Keratinocyte (primary cell): ENCODE measurements around the gene CFAP20DC. TPM values are rescaled to one million over a fixed set of nuclear protein-coding genes. Genes with fewer than 3 reads are reported as not detected.

ENCODE experiments used
- DNase-seq: peaks from one replicate; pipeline ENCODE4 v3.0.0-alpha.2; 2011; ENCODE audit warnings: low read depth, missing footprints, low spot score
- FAIRE-seq: peaks from 2 replicates; lab custom pipeline; 2011; peaks lifted over from hg19 to GRCh38; lab: Jason Lieb, UNC
- H2AFZ ChIP-seq: 2 replicates; pipeline ENCODE4 v1.6.0; 2012; ENCODE audit warnings: low read length, control low read depth, inconsistent platforms; ENCODE audit not compliant: control insufficient read depth
- H3K27ac ChIP-seq: 2 replicates; pipeline ENCODE4 v1.5.1; 2011; ENCODE audit warnings: low read length; ENCODE audit not compliant: control insufficient read depth, insufficient read depth
- H3K27me3 ChIP-seq: 3 replicates; pipeline ENCODE4 v1.6.0; 2011; ENCODE audit warnings: low read length; ENCODE audit not compliant: control insufficient read depth, insufficient read depth; ENCODE audit errors: extremely low read depth
- H3K36me3 ChIP-seq, 2 experiments: 2 replicates in 1 of 2; 3 replicates in 1 of 2; pipeline ENCODE4 v1.5.1; 2011; ENCODE audit warnings: low read length in 2 of 2, mild to moderate bottlenecking in 1 of 2; ENCODE audit not compliant: control insufficient read depth in 2 of 2, insufficient read depth in 2 of 2; ENCODE audit errors: extremely low read depth in 1 of 2
- H3K4me1 ChIP-seq: 3 replicates; pipeline ENCODE4 v1.5.1; 2011; ENCODE audit warnings: low read length; ENCODE audit not compliant: control insufficient read depth, insufficient read depth; ENCODE audit errors: extremely low read depth
- H3K4me2 ChIP-seq: 3 replicates; pipeline ENCODE4 v1.6.0; 2011; ENCODE audit warnings: low read depth, low read length; ENCODE audit not compliant: control insufficient read depth, insufficient read depth; ENCODE audit errors: extremely low read depth
- H3K4me3 ChIP-seq, 3 experiments: fragments of 200-600 bp in 1 of 3; sonication (generic) in 1 of 3; 2 replicates in 2 of 3; 3 replicates in 1 of 3; pipeline ENCODE4 v1.5.1; 2011 to 2016; ENCODE audit warnings: low read length in 3 of 3, mild to moderate bottlenecking in 3 of 3, control low read depth in 2 of 3, inconsistent platforms in 1 of 3, low read depth in 1 of 3, mixed read lengths in 1 of 3, mixed run types in 1 of 3, moderate library complexity in 1 of 3; ENCODE audit not compliant: control insufficient read depth in 2 of 3, insufficient read depth in 2 of 3; ENCODE audit errors: extremely low read depth in 1 of 3
- H3K79me2 ChIP-seq: 2 replicates; pipeline ENCODE4 v1.6.0; 2012; ENCODE audit warnings: low read length; ENCODE audit not compliant: control insufficient read depth, insufficient read depth
- H3K9ac ChIP-seq: 3 replicates; pipeline ENCODE4 v1.6.0; 2011; ENCODE audit warnings: low read length; ENCODE audit not compliant: control insufficient read depth, insufficient read depth; ENCODE audit errors: extremely low read depth
- H3K9me1 ChIP-seq: 3 replicates; pipeline ENCODE4 v1.6.0; 2011; ENCODE audit warnings: low read length; ENCODE audit not compliant: control insufficient read depth, insufficient read depth; ENCODE audit errors: extremely low read depth
- H3K9me3 ChIP-seq: 2 replicates; pipeline ENCODE4 v1.5.1; 2012; ENCODE audit warnings: low read depth, low read length; ENCODE audit not compliant: control insufficient read depth
- H4K20me1 ChIP-seq: 3 replicates; pipeline ENCODE4 v1.6.0; 2011; ENCODE audit warnings: low read length; ENCODE audit not compliant: control insufficient read depth, insufficient read depth; ENCODE audit errors: extremely low read depth
- EZH2 ChIP-seq: IDR thresholded peaks from one replicate; pipeline ENCODE4 v1.6.1; 2012; ENCODE audit warnings: inconsistent platforms, mild to moderate bottlenecking, low read length, moderate library complexity
- dilution Hi-C: fragments of 300-500 bp; cut with MboI; formaldehyde crosslinking; loops from one replicate; pipeline ENCODE4 v1.7.0; 2020; ENCODE audit warnings: low sequenced_read_pairs; ENCODE audit not compliant: extremely low pct_ligation_motif_present
- polyA plus RNA-seq, 5 experiments: library from polyadenylated mRNA; depleted of rRNA in 3 of 5; stranded (reverse) in 3 of 5; stranded (forward) in 1 of 5; unstranded in 1 of 5; fragments of >200 nt; gene quantifications; 1 replicate in 1 of 5; 2 replicates in 3 of 5; 3 replicates in 1 of 5; pipeline versions ENCODE4 v1.2.1 to v1.2.3, GENCODE V29; 2011 to 2012; ENCODE audit warnings: missing spikeins in 2 of 5, low read depth in 1 of 5, low replicate concordance in 1 of 5
- TF ChIP-seq, protein P1 (sequence below), 3 experiments: IDR thresholded peaks in 1 of 3; conservative IDR thresholded peaks in 1 of 3; optimal IDR thresholded peaks in 1 of 3; 2 replicates in 2 of 3; 3 replicates in 1 of 3; pipeline versions ENCODE3 to v1.5.1; 2011; ENCODE audit warnings: low read length in 3 of 3, mild to moderate bottlenecking in 3 of 3, moderate library complexity in 2 of 3, control low read depth in 1 of 3, inconsistent platforms in 1 of 3; ENCODE audit not compliant: insufficient read depth in 2 of 3; ENCODE audit errors: extremely low read depth in 1 of 3

Gene CFAP20DC
- polyA plus RNA-seq, 1 donor (not counting 4 experiments of a cell fraction or from before 2014, with no cell fraction given) = 6.3 TPM

GRCh38 chr3:58948018-58948417 is 101.8 kb downstream of the CFAP20DC start:
- no peaks in the 10 kb centered on the region for H3K27me3 ChIP-seq
- dilution Hi-C loops = no loop called here

GRCh38 chr3:58946875-58947274 is 103.0 kb downstream of the CFAP20DC start:
- no peak for FAIRE-seq
- no peaks in the 10 kb centered on the region for H3K4me1 ChIP-seq
- dilution Hi-C loops = no loop called here
- no peak for DNase-seq
- no peaks in the 10 kb centered on the region for H4K20me1 ChIP-seq
- H3K4me3 ChIP-seq = no peak overlapping the region
- no peaks in the 10 kb centered on the region for H3K36me3 ChIP-seq
- no peaks in the 10 kb centered on the region for H3K79me2 ChIP-seq
- no peak overlapping the region for H3K27ac ChIP-seq
- H3K4me2 ChIP-seq = no peak overlapping the region
- no peak overlapping the region for H2AFZ ChIP-seq
- H3K27me3 ChIP-seq = no peaks in the 10 kb centered on the region
- TF ChIP-seq, protein P1, sequence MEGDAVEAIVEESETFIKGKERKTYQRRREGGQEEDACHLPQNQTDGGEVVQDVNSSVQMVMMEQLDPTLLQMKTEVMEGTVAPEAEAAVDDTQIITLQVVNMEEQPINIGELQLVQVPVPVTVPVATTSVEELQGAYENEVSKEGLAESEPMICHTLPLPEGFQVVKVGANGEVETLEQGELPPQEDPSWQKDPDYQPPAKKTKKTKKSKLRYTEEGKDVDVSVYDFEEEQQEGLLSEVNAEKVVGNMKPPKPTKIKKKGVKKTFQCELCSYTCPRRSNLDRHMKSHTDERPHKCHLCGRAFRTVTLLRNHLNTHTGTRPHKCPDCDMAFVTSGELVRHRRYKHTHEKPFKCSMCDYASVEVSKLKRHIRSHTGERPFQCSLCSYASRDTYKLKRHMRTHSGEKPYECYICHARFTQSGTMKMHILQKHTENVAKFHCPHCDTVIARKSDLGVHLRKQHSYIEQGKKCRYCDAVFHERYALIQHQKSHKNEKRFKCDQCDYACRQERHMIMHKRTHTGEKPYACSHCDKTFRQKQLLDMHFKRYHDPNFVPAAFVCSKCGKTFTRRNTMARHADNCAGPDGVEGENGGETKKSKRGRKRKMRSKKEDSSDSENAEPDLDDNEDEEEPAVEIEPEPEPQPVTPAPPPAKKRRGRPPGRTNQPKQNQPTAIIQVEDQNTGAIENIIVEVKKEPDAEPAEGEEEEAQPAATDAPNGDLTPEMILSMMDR (optimal IDR thresholded peaks at IDR 0.05 in 1 of 3, IDR thresholded peaks at IDR 0.05 in 1 of 3, conservative IDR thresholded peaks at IDR 0.05 in 1 of 3; ENCODE audit: extremely low read depth in 1 of 3, insufficient read depth in 2 of 3, low read length in 3 of 3) = no peak
- no peak overlapping the region for H3K9ac ChIP-seq
- no peaks in the 10 kb centered on the region for H3K9me1 ChIP-seq
- H3K9me3 ChIP-seq = no peaks in the 10 kb centered on the region

More at GRCh38 chr3:58948018-58948417, 101.8 kb downstream of the CFAP20DC start:
- Histone ChIP-seq H4K20me1 (no peaks in the 10 kb centered on the region), H3K36me3 (no peaks in the 10 kb centered on the region), H3K9ac (no peak overlapping the region), H2AFZ (no peak overlapping the region), H3K79me2 (no peaks in the 10 kb centered on the region), H3K4me2 (no peak overlapping the region), H3K4me3 (no peak overlapping the region), H3K27ac (no peak overlapping the region), H3K4me1 (no peaks in the 10 kb centered on the region), H3K9me1 (no peaks in the 10 kb centered on the region), H3K9me3 (no peaks in the 10 kb centered on the region)
- DNase-seq = no peak
- FAIRE-seq = no peak
- TF ChIP-seq, protein P1 (optimal IDR thresholded peaks at IDR 0.05 in 1 of 3, IDR thresholded peaks at IDR 0.05 in 1 of 3, conservative IDR thresholded peaks at IDR 0.05 in 1 of 3; ENCODE audit: extremely low read depth in 1 of 3, insufficient read depth in 2 of 3, low read length in 3 of 3) = no peak
- no peak for TF ChIP-seq EZH2
